Measurements from ENCODE around the gene RRBP1.
"Not testable (repeated sequence)": the region's sequence is repeated elsewhere in the genome, so short reads cannot be mapped to it uniquely, and the experiment has no call there.

RRBP1 gene

GRCh38 chr20:17664025-17664633 is 17.9 kb downstream of the RRBP1 start:
- no peak for DNase-seq (ENCODE audit: low read depth in 2 of 2)

GRCh38 chr20:17663486-17663885 is 18.6 kb downstream of the RRBP1 start:
- no peak for DNase-seq (ENCODE audit: low read depth in 2 of 2)

GRCh38 chr20:17663040-17663399 is 19.0 kb downstream of the RRBP1 start:
- no peak for DNase-seq (ENCODE audit: low read depth in 2 of 2)

DNA sequence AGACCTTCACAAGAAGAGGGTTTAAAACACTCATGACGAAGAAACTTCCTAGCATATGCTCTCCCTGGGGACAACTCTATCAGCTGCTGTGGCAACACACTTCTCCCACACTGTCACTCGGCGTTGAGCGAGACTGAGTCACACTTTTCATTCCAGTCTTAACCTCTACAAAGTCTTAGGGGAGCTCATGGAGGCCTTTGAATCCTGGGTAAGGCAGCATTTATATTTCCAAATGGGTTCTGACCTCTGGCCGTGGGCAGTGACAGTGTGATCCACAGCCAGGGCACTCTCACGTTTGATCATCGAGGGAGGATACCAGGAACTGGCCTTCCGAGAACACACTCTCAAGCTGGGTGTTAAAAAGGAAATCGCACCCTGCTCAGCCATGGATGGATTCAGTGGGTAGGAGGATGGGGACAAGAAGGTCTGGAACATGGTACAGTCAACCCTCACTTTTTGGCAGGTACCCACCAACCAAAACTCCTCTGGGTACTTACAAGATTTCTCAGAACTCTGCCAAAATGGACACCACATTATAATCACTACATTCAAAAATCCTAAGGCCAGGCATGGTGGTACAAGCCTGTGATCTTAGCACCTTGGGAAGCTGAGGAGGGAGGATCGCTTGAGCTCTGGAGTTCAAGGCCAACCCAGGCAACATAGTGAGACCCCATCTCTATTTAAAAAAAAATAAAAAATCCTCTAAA is 19.6 kb downstream of the RRBP1 start:
- DNase-seq (ENCODE audit: low read depth in 2 of 2): peak; percentile 35 to 45

DNA sequence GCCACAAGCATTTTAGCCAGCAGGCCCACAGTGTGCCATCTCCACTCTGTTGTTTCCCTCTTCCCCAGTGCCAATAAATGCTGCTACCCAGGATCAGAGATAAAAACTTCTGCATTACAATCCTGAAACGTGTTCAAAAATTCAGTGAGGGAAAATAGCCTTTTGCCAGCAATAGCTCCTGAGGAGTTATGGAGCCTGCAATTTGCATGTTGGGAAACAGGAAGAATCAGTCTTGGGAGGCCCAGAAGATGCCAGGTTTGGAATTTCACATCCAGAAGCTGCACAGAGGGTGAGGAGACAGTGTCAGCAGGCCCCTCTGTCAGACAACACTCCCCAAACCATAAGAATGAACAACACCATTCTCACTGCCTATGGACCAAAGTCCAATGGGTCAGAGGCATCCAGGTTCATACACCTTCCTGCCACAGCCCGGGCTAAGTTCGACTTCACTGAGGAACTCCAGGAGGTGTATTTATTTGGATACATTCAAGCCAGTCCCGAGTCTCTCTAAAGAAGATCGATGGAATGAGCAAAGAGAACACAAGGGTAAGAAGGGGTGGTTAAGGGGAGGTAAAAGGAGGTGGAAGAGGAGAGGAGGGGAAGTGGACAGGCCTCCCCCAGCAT is 20.8 kb downstream of the RRBP1 start:
- no peak for DNase-seq (ENCODE audit: low read depth in 2 of 2)

DNA sequence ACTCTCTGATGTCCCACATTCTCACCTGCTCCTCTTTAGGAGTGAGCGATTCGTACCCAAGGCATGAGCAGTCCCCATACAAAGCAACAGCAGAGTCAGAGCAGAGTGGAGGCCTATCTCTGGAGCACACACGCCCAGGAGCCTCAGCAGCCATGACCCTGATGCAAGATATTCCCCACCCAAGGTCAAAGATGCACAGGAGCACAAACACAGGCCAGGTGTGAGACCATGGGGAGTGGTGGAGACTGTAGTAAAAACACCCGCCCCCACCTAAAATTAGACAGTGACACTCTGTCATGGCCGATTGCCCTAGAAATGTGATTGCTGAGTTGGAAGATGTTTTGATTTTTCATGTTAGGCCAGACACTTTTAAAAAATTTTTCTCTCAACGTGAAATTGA is 21.4 kb downstream of the RRBP1 start:
- no peak for DNase-seq (ENCODE audit: low read depth in 2 of 2)

DNA sequence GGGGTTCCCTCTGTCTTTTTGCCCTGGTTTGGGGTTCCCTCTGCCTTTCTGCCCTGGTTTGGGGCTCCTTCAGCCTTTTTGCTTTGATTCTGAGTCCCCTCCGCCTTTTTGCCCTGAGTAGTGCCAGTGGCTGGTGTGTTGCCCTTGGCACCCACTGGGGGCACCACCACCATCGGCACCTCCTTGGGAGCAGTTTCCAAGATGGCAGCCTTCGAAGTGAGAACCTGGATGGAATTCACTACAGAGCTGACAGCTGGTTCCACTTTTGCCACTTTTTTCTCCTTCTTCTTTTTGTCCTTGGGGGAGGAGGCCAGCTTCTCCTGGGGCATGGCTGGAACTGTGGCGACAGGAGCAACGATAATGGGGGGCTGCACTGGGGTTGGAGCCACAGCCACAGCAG is 22.2 kb downstream of the RRBP1 start:
- DNase-seq (ENCODE audit: low read depth in 2 of 2): no peak

DNA sequence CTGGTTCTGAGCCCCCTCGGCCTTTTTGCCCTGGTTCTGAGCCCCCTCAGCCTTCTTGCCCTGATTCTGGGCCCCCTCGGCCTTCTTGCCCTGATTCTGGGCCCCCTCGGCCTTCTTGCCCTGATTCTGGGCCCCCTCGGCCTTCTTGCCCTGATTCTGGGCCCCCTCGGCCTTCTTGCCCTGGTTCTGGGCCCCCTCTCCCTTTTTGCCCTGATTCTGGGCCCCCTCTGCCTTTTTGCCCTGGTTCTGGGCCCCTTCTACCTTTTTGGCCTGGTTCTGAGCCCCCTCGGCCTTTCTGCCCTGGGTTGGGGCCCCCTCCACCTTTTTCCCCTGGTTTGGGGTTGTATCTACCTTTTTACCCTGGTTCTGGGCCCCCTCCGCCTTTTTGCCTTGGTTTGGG is 22.7 kb downstream of the RRBP1 start:
- DNase-seq (ENCODE audit: low read depth in 2 of 2): not testable (repeated sequence)

DNA sequence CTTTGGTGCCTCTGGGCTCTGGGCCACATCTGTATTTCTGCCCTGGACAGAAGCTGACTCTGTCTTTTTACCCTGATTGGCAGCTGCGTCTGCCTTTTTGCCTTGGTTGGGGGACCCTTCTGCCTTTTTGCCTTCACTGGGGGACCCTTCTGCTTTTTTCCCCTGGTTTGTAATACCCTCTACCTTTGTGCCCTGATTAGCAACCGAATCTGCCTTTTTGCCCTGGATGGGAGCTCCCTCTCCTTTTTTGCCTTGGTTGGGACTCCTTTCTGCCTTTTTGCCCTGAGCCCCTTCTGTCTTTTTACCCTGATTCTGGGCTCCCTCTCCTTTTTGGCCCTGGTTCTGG is 23.4 kb downstream of the RRBP1 start:
- no peak for DNase-seq (ENCODE audit: low read depth in 2 of 2)

DNA sequence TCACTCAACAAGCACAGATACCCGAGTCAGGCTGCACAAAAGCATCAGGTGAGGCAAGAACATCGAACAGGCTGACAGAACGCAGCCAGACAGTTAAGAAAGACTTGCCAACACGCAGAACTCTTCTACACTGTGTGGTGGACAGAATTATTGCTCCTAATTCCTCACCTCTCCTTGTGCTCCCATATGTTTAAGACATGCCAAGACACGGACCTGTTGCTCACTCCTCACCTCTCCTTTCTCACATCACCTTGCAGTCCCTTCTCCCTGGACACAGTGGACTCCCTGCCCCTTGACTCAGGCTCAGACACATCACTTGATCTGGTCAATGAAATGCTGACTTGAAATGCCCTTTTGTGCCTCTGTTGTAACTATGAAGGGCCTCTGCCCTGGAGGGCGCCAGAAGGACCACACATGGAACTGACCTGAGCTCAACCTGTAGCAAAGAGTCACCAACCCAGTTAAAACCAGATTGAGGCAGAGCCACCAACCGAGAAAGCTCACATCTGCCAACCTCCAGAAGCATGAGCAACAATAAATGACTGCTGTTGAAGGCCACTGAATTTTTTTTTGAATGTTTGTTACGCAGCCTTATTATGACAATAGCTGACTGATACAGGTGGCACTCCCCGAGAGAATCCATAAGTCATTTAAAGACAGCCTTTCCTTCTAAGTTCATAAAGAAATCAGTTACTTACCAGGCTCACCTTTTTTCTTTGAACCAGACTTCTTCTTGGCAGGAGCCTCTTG is 24.0 kb downstream of the RRBP1 start:
- DNase-seq (ENCODE audit: low read depth in 2 of 2): no peak

GRCh38 chr20:17657079-17657825 is 24.8 kb downstream of the RRBP1 start:
- DNase-seq (ENCODE audit: low read depth in 2 of 2): no peak

GRCh38 chr20:17655865-17656479 is 26.1 kb downstream of the RRBP1 start:
- no peak for DNase-seq (ENCODE audit: low read depth in 2 of 2)

DNA sequence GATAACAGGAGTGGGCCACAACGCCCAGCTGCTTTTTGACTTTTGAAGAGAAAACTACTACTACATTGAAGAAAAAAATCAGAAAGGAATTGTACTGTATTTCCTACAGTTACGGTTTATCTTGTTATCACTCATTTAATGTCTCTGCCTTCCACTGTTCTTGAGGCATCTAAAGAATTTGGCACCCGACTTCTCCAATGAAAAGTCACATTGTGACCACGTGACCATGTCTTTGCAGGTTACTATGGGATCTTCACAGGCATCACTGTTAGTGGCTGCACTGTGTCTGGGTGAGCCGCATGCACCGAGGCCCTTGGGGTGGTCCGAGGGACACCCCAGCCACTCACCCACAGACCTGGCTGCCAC is 26.8 kb downstream of the RRBP1 start:
- no peak for DNase-seq (ENCODE audit: low read depth in 2 of 2)

DNA sequence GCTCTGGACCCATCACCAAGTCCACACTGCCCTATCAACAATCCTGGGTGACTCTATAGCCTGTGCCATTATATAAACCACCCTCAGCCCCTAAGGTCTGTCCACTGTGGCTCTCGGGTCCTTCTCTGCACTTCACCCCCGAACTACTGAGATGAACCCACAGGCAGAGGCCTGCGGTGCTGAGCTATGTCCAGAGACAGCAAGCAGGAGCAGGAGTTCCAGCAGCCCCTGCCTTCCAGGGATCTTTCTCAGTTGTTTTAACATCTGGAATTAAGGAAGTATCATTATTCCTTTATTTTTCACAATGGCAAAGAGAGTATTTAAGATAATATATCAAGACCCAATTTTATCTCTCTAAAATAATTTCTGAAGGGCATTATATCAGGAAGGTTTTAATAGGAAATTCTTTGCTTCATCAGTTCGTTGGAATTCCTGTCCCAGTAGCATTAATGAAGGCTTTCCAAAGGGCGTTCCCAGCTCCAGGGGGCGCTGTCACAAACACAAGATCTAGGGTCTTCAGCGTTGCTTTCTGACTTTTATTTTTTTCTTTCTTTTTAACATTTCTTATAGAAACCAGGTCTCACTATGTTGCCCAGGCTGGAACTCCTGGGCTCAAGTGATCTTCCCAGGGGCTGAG is 27.3 kb downstream of the RRBP1 start:
- no peak for DNase-seq (ENCODE audit: low read depth in 2 of 2)

GRCh38 chr20:17653835-17654648 is 28.0 kb downstream of the RRBP1 start:
- DNase-seq (ENCODE audit: low read depth in 2 of 2): no peak

GRCh38 chr20:17652411-17652810 is 29.6 kb downstream of the RRBP1 start:
- DNase-seq (ENCODE audit: low read depth in 2 of 2): no peak

- DNase-seq (ENCODE audit: low read depth in 2 of 2): no peak
Observed at GRCh38 chr20:17651760-17652388, 30.2 kb downstream of the RRBP1 start.

DNA sequence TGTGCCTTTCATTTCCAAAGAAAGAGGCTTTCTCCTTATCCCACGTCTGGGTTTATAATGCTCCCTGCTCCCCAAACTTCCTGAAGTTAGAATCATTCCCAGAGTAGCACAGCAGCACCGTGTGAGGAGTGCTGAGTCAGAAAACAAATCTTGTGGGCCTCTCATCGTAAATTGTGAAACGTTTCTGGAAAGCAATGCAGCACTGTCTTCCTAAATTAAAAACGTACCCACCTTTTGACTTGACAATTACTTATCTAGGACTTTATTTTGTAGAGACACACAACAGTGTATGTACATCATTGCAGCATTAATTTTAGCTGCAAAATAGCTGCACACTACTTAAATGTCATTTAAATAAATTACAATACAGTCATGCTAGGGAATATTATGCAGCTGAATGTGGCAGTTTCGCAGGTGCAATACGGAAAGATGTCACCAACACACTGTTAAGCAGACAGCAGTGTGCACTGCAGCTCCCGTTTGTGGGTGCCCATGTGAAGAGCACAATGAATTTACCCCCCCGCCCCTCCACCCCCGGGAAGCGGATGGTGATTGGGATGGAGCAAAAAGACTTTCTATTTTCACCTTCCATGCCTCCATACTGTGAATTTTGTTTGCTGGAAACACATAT is 30.8 kb downstream of the RRBP1 start:
- no peak for DNase-seq (ENCODE audit: low read depth in 2 of 2)
